MM.1S (cell line): Measurements from ENCODE around the gene SLC10A1.
"Not testable (repeated sequence)": the region's sequence is repeated elsewhere in the genome, so short reads cannot be mapped to it uniquely, and the experiment has no call there.

Experiments used
- DNase-seq: peaks from one replicate; pipeline ENCODE4 v3.0.0-alpha.2; 2015
- H2AFZ ChIP-seq: fragments of 300-600 bp; sonication (generic); 2 replicates; pipeline ENCODE4 v1.6.0; 2016; ENCODE audit warnings: antibody characterized with exemption, low read length
- H3F3A ChIP-seq: fragments of 300-600 bp; sonication (generic); 2 replicates; pipeline ENCODE4 v1.6.1; 2016; ENCODE audit warnings: mild to moderate bottlenecking, antibody characterized with exemption, low read length, moderate library complexity, mixed read lengths; ENCODE audit not compliant: insufficient read depth
- H3K27ac ChIP-seq: fragments of 300-600 bp; sonication (generic); 2 replicates; pipeline ENCODE4 v1.5.1; 2016; ENCODE audit warnings: mild to moderate bottlenecking, low read length
- H3K27me3 ChIP-seq: fragments of 300-600 bp; sonication (generic); replicated peaks from 2 replicates; pipeline ENCODE4 v1.6.0; 2016; ENCODE audit warnings: low read length; ENCODE audit not compliant: insufficient read depth
- H3K36me3 ChIP-seq: fragments of 300-600 bp; sonication (generic); replicated peaks from 2 replicates; pipeline ENCODE4 v1.6.1; 2016; ENCODE audit warnings: mild to moderate bottlenecking, low read length, mixed read lengths; ENCODE audit not compliant: insufficient read depth
- H3K4me1 ChIP-seq: fragments of 300-600 bp; sonication (generic); 2 replicates; pipeline ENCODE4 v1.6.1; 2016; ENCODE audit warnings: low read length, mixed read lengths
- H3K4me2 ChIP-seq: fragments of 300-600 bp; sonication (generic); 2 replicates; pipeline ENCODE4 v1.6.0; 2016; ENCODE audit warnings: low read depth, low read length
- H3K4me3 ChIP-seq: fragments of 300-600 bp; sonication (generic); 2 replicates; pipeline ENCODE4 v1.5.1; 2016; ENCODE audit warnings: low read length, mixed read lengths
- H3K79me2 ChIP-seq: fragments of 300-600 bp; sonication (generic); 2 replicates; pipeline ENCODE4 v1.6.1; 2016; ENCODE audit warnings: mixed run types, low read length, mixed read lengths
- H3K9ac ChIP-seq: fragments of 300-600 bp; sonication (generic); 2 replicates; pipeline ENCODE4 v1.6.1; 2016; ENCODE audit warnings: low read length, mixed read lengths
- H3K9me2 ChIP-seq: fragments of 300-600 bp; sonication (generic); replicated peaks from 2 replicates; pipeline ENCODE4 v1.6.1; 2016; ENCODE audit warnings: mild to moderate bottlenecking, low read length, mixed read lengths; ENCODE audit not compliant: insufficient read depth
- H3K9me3 ChIP-seq: fragments of 300-600 bp; sonication (generic); replicated peaks from 2 replicates; pipeline ENCODE4 v1.6.1; 2016; ENCODE audit warnings: mild to moderate bottlenecking, low read length, mixed read lengths; ENCODE audit not compliant: insufficient read depth
- H4K20me1 ChIP-seq: fragments of 300-600 bp; sonication (generic); 2 replicates; pipeline ENCODE4 v1.6.1; 2016; ENCODE audit warnings: mild to moderate bottlenecking, low read length, moderate library complexity, mixed read lengths; ENCODE audit not compliant: insufficient read depth
- EZH2 ChIP-seq: fragments of 300-600 bp; sonication (generic); optimal IDR thresholded peaks from 2 replicates; pipeline ENCODE3; 2017; ENCODE audit warnings: low read depth, mild to moderate bottlenecking, antibody characterized with exemption, low read length, mixed read lengths
- EZH2phosphoT487 ChIP-seq: fragments of 300-600 bp; sonication (generic); IDR thresholded peaks from 2 replicates; pipeline ENCODE4 v1.6.1; 2018; ENCODE audit warnings: antibody characterized with exemption, low read length
- TF ChIP-seq, protein P1 (sequence below): fragments of 300-600 bp; sonication (generic); IDR thresholded peaks from 2 replicates; pipeline ENCODE4 v1.5.1; 2016; ENCODE audit warnings: antibody characterized with exemption, low read length, mixed read lengths

SLC10A1 gene

GRCh38 chr14:69750495-69750894 lies 46.5 kb downstream of the SLC10A1 start:
- no peak for DNase-seq
- Histone ChIP-seq H3K4me2 (no peak overlapping the region), H3K36me3 (no peaks in the 10 kb centered on the region), H3F3A (no peaks in the 10 kb centered on the region), H3K4me1 (no peaks in the 10 kb centered on the region), H3K9me3 (no peaks in the 10 kb centered on the region), H3K9ac (no peak overlapping the region), H3K27me3 (no peaks in the 10 kb centered on the region), H3K27ac (no peak overlapping the region), H3K4me3 (no peak overlapping the region), H3K9me2 (no peaks in the 10 kb centered on the region), H3K79me2 (no peaks in the 10 kb centered on the region), H2AFZ (no peak overlapping the region), H4K20me1 (no peaks in the 10 kb centered on the region)
- TF ChIP-seq EZH2phosphoT487: no peak
- TF ChIP-seq, protein P1, sequence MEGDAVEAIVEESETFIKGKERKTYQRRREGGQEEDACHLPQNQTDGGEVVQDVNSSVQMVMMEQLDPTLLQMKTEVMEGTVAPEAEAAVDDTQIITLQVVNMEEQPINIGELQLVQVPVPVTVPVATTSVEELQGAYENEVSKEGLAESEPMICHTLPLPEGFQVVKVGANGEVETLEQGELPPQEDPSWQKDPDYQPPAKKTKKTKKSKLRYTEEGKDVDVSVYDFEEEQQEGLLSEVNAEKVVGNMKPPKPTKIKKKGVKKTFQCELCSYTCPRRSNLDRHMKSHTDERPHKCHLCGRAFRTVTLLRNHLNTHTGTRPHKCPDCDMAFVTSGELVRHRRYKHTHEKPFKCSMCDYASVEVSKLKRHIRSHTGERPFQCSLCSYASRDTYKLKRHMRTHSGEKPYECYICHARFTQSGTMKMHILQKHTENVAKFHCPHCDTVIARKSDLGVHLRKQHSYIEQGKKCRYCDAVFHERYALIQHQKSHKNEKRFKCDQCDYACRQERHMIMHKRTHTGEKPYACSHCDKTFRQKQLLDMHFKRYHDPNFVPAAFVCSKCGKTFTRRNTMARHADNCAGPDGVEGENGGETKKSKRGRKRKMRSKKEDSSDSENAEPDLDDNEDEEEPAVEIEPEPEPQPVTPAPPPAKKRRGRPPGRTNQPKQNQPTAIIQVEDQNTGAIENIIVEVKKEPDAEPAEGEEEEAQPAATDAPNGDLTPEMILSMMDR: no peak
- TF ChIP-seq EZH2: no peak

GRCh38 chr14:69749956-69750355 lies 47.1 kb downstream of the SLC10A1 start:
- Histone ChIP-seq H3K36me3 (no peaks in the 10 kb centered on the region), H3K79me2 (no peaks in the 10 kb centered on the region), H4K20me1 (no peaks in the 10 kb centered on the region), H3K9me3 (no peaks in the 10 kb centered on the region), H3K4me3 (no peak overlapping the region), H3K4me1 (no peaks in the 10 kb centered on the region), H2AFZ (no peak overlapping the region), H3K27ac (no peak overlapping the region), H3K9ac (no peak overlapping the region), H3K27me3 (no peaks in the 10 kb centered on the region), H3K4me2 (no peak overlapping the region), H3F3A (no peaks in the 10 kb centered on the region), H3K9me2 (no peaks in the 10 kb centered on the region)
- TF ChIP-seq, protein P1: no peak
- TF ChIP-seq EZH2phosphoT487 (no peak), EZH2 (no peak)
- DNase-seq: no peak

DNA sequence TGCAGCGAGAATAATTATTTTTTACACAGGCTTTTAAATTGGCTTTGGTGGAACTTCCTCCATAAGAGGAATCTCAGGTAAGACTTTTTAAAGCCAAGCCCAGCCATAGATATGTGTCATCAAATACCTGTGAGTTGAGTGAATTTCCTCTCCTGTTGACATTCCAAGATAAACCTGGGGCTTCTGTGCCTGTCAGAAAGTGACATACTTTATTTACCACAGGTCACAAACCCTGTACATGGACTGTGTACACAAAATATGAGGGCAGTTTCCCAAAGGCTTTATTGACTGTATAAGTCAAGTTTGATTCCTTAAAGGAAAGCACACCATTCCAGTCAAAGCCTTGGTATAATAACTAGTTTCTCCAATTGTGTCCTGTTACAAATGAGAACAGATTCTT lies 56.0 kb downstream of the SLC10A1 start:
- Histone ChIP-seq H3K4me3 (no peak overlapping the region), H3K36me3 (no peaks in the 10 kb centered on the region), H2AFZ (no peak overlapping the region), H3K9me2 (no peaks in the 10 kb centered on the region), H3K27ac (no peak overlapping the region), H3K4me1 (no peaks in the 10 kb centered on the region), H3K9me3 (no peaks in the 10 kb centered on the region), H3K79me2 (no peaks in the 10 kb centered on the region), H4K20me1 (no peaks in the 10 kb centered on the region), H3K9ac (no peak overlapping the region), H3K27me3 (no peaks in the 10 kb centered on the region), H3K4me2 (no peak overlapping the region), H3F3A (no peaks in the 10 kb centered on the region)
- no peak for TF ChIP-seq EZH2
- TF ChIP-seq, protein P1: no peak
- no peak for DNase-seq

DNA sequence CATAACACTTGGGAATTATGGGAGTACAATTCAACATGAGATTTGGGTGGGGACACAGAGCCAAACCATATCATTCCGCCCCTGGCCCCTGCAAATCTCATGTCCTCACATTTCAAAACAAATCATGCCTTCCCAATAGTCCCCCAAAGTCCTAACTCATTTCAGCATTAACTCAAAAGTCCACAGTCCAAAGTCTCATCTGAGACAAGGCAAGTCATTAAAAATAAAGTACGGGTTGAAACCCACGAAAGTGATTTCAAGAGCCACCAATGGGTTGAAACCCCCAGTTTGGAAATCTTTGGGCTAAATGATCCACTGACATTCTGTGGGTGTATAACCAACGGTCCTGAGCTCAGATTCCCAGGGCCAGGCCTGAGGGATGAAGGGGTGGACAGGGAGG lies 60.6 kb downstream of the SLC10A1 start:
- H4K20me1 ChIP-seq, H3K4me2 ChIP-seq, H3K9me2 ChIP-seq, DNase-seq, H3F3A ChIP-seq, H3K4me3 ChIP-seq, H3K79me2 ChIP-seq, H3K27me3 ChIP-seq, H3K4me1 ChIP-seq, H3K9ac ChIP-seq, H2AFZ ChIP-seq, H3K27ac ChIP-seq, H3K9me3 ChIP-seq, H3K36me3 ChIP-seq: not testable (repeated sequence)

DNA sequence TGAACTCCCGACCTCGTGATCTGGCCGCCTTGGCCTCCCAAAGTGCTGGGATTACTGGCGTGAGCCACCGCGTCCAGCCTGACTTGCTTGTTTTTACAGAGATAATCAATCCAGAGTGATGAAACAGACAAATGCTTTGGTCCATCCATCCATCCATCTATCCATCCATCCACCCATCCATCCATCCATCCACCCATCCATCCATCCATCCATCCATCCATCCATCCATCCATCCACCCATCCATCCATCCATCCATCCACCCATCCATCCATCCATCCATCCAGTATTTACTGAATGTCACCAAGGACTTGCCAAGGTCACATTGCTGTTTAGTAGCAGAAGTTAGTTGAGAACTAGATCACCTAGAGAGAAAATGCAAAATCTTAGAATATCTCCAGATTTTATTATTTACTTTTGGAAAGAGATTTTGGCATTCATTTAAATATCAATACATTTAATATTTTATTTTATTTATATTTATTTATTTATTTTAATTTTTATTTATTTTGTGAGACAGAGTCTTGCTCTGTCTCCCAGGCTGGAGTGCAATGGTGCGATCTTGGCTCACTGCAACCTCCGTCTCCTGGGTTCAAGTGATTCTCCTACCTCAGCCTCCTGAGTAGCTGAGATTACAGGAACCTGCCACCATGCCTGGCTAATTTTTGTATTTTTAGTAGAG lies 65.0 kb downstream of the SLC10A1 start:
- not testable (repeated sequence) for H3K79me2 ChIP-seq, H4K20me1 ChIP-seq, H3K27me3 ChIP-seq, H3K4me3 ChIP-seq, H3K4me2 ChIP-seq, H3K36me3 ChIP-seq, DNase-seq, H3K9ac ChIP-seq, H3K4me1 ChIP-seq, H3K27ac ChIP-seq, H3K9me2 ChIP-seq, H3K9me3 ChIP-seq, H2AFZ ChIP-seq, H3F3A ChIP-seq
